Neuronal stem cell (in vitro differentiated cells): Measurements from ENCODE around the gene SEC24D.

Source experiments
- DNase-seq: peaks from one replicate; pipeline ENCODE4 v3.0.0-alpha.2; 2013; ENCODE audit warnings: low spot score
- H2AFZ ChIP-seq: one replicate; pipeline ENCODE4 v1.6.1; 2013; ENCODE audit warnings: mild to moderate bottlenecking, low read length, inconsistent platforms
- H2AK5ac ChIP-seq: 2 replicates; pipeline ENCODE4 v1.6.1; 2013; ENCODE audit warnings: low read depth, mild to moderate bottlenecking, inconsistent platforms, low read length, moderate library complexity, mixed read lengths
- H2BK120ac ChIP-seq: 2 replicates; pipeline ENCODE4 v1.6.1; 2013; ENCODE audit warnings: low read depth, mild to moderate bottlenecking, inconsistent platforms, low read length, moderate library complexity, mixed read lengths
- H2BK12ac ChIP-seq: one replicate; pipeline ENCODE4 v1.6.1; 2013; ENCODE audit warnings: low read length, inconsistent platforms
- H2BK15ac ChIP-seq: 2 replicates; pipeline ENCODE4 v1.6.1; 2013; ENCODE audit warnings: mild to moderate bottlenecking, low read length, inconsistent platforms, mixed read lengths
- H2BK5ac ChIP-seq: one replicate; pipeline ENCODE4 v1.6.1; 2013; ENCODE audit warnings: inconsistent platforms, mild to moderate bottlenecking, low read length, moderate library complexity
- H3K14ac ChIP-seq: one replicate; pipeline ENCODE4 v1.6.1; 2013; ENCODE audit warnings: low read length, inconsistent platforms
- H3K18ac ChIP-seq: 2 replicates; pipeline ENCODE4 v1.6.1; 2013; ENCODE audit warnings: low read length, inconsistent platforms
- H3K23ac ChIP-seq: 2 replicates; pipeline ENCODE4 v1.6.1; 2013; ENCODE audit warnings: low read depth, mild to moderate bottlenecking, mixed read lengths, low read length, inconsistent platforms; ENCODE audit not compliant: poor library complexity
- H3K27ac ChIP-seq: replicated peaks from 3 replicates; pipeline ENCODE4 v1.5.1; 2013; ENCODE audit warnings: low read length, inconsistent platforms
- H3K27me3 ChIP-seq, 3 experiments: 2 replicates each; pipeline ENCODE4 v1.6.1; 2013; ENCODE audit warnings: low read length in 3 of 3, mild to moderate bottlenecking in 2 of 3, inconsistent platforms in 1 of 3, low read depth in 1 of 3, mixed read lengths in 1 of 3, moderate library complexity in 1 of 3; ENCODE audit not compliant: control insufficient read depth in 3 of 3, insufficient read depth in 3 of 3
- H3K36me3 ChIP-seq, 2 donors: replicated peaks in 1 of 2; 2 replicates each; pipeline ENCODE4 v1.6.1; 2013; ENCODE audit warnings: low read length in 2 of 2; ENCODE audit not compliant: control insufficient read depth in 2 of 2, insufficient read depth in 2 of 2
- H3K4ac ChIP-seq: 2 replicates; pipeline ENCODE4 v1.6.1; 2013; ENCODE audit warnings: inconsistent platforms, mild to moderate bottlenecking, low read length, moderate library complexity
- H3K4me1 ChIP-seq, 2 donors: 1 replicate in 1 of 2; 2 replicates in 1 of 2; pipeline ENCODE4 v1.6.1; 2013; ENCODE audit warnings: low read length in 2 of 2, low read depth in 1 of 2; ENCODE audit not compliant: control insufficient read depth in 2 of 2, insufficient read depth in 1 of 2
- H3K4me2 ChIP-seq: one replicate; pipeline ENCODE4 v1.6.1; 2013; ENCODE audit warnings: mild to moderate bottlenecking, low read length, inconsistent platforms; ENCODE audit not compliant: insufficient read depth, poor library complexity, severe bottlenecking
- H3K4me3 ChIP-seq, 2 donors: 2 replicates each; pipeline ENCODE4 v1.5.1; 2013; ENCODE audit warnings: low read length in 2 of 2, mild to moderate bottlenecking in 2 of 2, inconsistent platforms in 1 of 2, moderate library complexity in 1 of 2
- H3K79me1 ChIP-seq: one replicate; pipeline ENCODE4 v1.6.1; 2013; ENCODE audit warnings: low read depth, mild to moderate bottlenecking, inconsistent platforms, low read length, moderate library complexity
- H3K9ac ChIP-seq: one replicate; pipeline ENCODE4 v1.6.1; 2013; ENCODE audit warnings: mild to moderate bottlenecking, low read depth, low read length, inconsistent platforms; ENCODE audit not compliant: poor library complexity
- H3K9me3 ChIP-seq, 2 donors: replicated peaks in 1 of 2; 2 replicates each; pipeline versions ENCODE3 to v1.6.1; 2013; ENCODE audit warnings: low read length in 2 of 2, mild to moderate bottlenecking in 2 of 2, inconsistent platforms in 1 of 2, low read depth in 1 of 2, mixed read lengths in 1 of 2, moderate library complexity in 1 of 2; ENCODE audit not compliant: control insufficient read depth in 2 of 2, insufficient read depth in 1 of 2
- H4K8ac ChIP-seq: one replicate; pipeline ENCODE4 v1.6.1; 2013; ENCODE audit warnings: low read depth, mild to moderate bottlenecking, inconsistent platforms, low read length, moderate library complexity
- H4K91ac ChIP-seq: one replicate; pipeline ENCODE4 v1.6.1; 2013; ENCODE audit warnings: low read length, low read depth, mild to moderate bottlenecking, inconsistent platforms; ENCODE audit not compliant: poor library complexity
- WGBS, 2 donors: extraction: QIAGEN DNeasy Blood & Tissue Kit; methylation state at CpG; one replicate each; pipeline ENCODE4 v1.1.7; 2013; ENCODE audit warnings: missing lambda C conversion rate in 2 of 2, mixed read lengths in 1 of 2; ENCODE audit not compliant: insufficient read length in 2 of 2, insufficient replicate concordance in 1 of 2; ENCODE audit errors: extremely low coverage in 2 of 2; 5-methylcytosine and 5-hydroxymethylcytosine counted together

SEC24D gene

GRCh38 chr4:118770741-118771187 is 65.2 kb downstream of the SEC24D start:
- H4K8ac ChIP-seq: no peak overlapping the region
- no peak overlapping the region for H2AFZ ChIP-seq

GRCh38 chr4:118769161-118769560 is 66.8 kb downstream of the SEC24D start:
- H4K91ac ChIP-seq: no peak overlapping the region
- H3K9me3 ChIP-seq: no peaks in the 10 kb centered on the region
- no peak overlapping the region for H4K8ac ChIP-seq
- no peak overlapping the region for H2AK5ac ChIP-seq
- peaks cover 0 to 3% of the 10 kb centered on the region in 2 donors for H3K4me1 ChIP-seq
- no peaks in the 10 kb centered on the region for H3K79me1 ChIP-seq
- H3K27ac ChIP-seq: no peak overlapping the region
- H3K14ac ChIP-seq: no peak overlapping the region
- DNase-seq: no peak
- no peak overlapping the region for H2BK15ac ChIP-seq
- no peak overlapping the region for H3K4ac ChIP-seq
- H2BK5ac ChIP-seq: no peak overlapping the region
- no peak overlapping the region for H3K9ac ChIP-seq
- peak overlapping the region; percentile 13 for H2AFZ ChIP-seq
- no peak overlapping the region for H3K23ac ChIP-seq
- H3K4me2 ChIP-seq: no peak overlapping the region
- H3K18ac ChIP-seq: no peak overlapping the region
- no peak overlapping the region for H3K4me3 ChIP-seq
- no peaks in the 10 kb centered on the region for H3K27me3 ChIP-seq
- no peak overlapping the region for H2BK120ac ChIP-seq
- no peak overlapping the region for H2BK12ac ChIP-seq
- H3K36me3 ChIP-seq: peaks cover 7 to 13% of the 10 kb centered on the region in 2 donors
- WGBS, 2 donors: no CpG with 5 or more reads among the region's 4 CpGs

More at GRCh38 chr4:118770741-118771187, 65.2 kb downstream of the SEC24D start:
- Histone ChIP-seq H3K4me1 (peaks cover 1 to 6% of the 10 kb centered on the region in 2 donors), H3K4ac (no peak overlapping the region), H3K4me3 (no peak overlapping the region), H2AK5ac (no peak overlapping the region), H3K18ac (no peak overlapping the region), H3K27ac (no peak overlapping the region), H2BK15ac (no peak overlapping the region), H2BK5ac (no peak overlapping the region), H3K9me3 (no peaks in the 10 kb centered on the region), H3K36me3 (peaks cover 5 to 9% of the 10 kb centered on the region in 2 donors), H2BK120ac (no peak overlapping the region), H3K27me3 (no peaks in the 10 kb centered on the region), H3K79me1 (no peaks in the 10 kb centered on the region), H2BK12ac (no peak overlapping the region), H4K91ac (no peak overlapping the region), H3K4me2 (no peak overlapping the region), H3K14ac (no peak overlapping the region), H3K9ac (no peak overlapping the region), H3K23ac (no peak overlapping the region)
- WGBS, 2 donors: no CpG with 5 or more reads among the region's 2 CpGs
- no peak for DNase-seq

- Histone ChIP-seq H4K91ac (no peak overlapping the region), H4K8ac (no peak overlapping the region), H3K4me2 (no peak overlapping the region), H3K9ac (no peak overlapping the region), H3K79me1 (no peaks in the 10 kb centered on the region), H3K4me1 (peaks cover 0 to 3% of the 10 kb centered on the region in 2 donors), H3K4me3 (no peak overlapping the region), H3K23ac (no peak overlapping the region), H3K18ac (no peak overlapping the region), H2AK5ac (no peak overlapping the region), H2BK120ac (no peak overlapping the region), H2BK15ac (no peak overlapping the region), H2BK5ac (no peak overlapping the region), H3K9me3 (no peaks in the 10 kb centered on the region), H3K27ac (no peak overlapping the region), H3K14ac (no peak overlapping the region), H3K27me3 (no peaks in the 10 kb centered on the region), H2AFZ (no peak overlapping the region), H2BK12ac (no peak overlapping the region), H3K4ac (no peak overlapping the region), H3K36me3 (peaks cover 8 to 17% of the 10 kb centered on the region in 2 donors)
- no CpG with 5 or more reads among the region's 6 CpGs for WGBS, 2 donors
- DNase-seq: no peak
These were observed 68.8 kb downstream of the SEC24D start for GRCh38 chr4:118767109-118767508.

- no peak for DNase-seq
- peaks cover 8 to 17% of the 10 kb centered on the region in 2 donors for H3K36me3 ChIP-seq
- no CpG with 5 or more reads among the region's 1 CpG for WGBS, 2 donors
These were observed 70.5 kb downstream of the SEC24D start for GRCh38 chr4:118765399-118765798.

More at GRCh38 chr4:118765399-118765798, 70.5 kb downstream of the SEC24D start:
- Histone ChIP-seq H3K18ac (no peak overlapping the region), H3K4me1 (peaks cover 0 to 3% of the 10 kb centered on the region in 2 donors), H3K9ac (no peak overlapping the region), H3K9me3 (no peaks in the 10 kb centered on the region), H2AK5ac (no peak overlapping the region), H2AFZ (no peak overlapping the region), H2BK5ac (no peak overlapping the region), H4K8ac (no peak overlapping the region), H2BK15ac (no peak overlapping the region), H3K23ac (no peak overlapping the region), H3K27ac (no peak overlapping the region), H3K4me3 (no peak overlapping the region), H3K4ac (no peak overlapping the region), H3K27me3 (no peaks in the 10 kb centered on the region), H2BK120ac (no peak overlapping the region), H3K4me2 (no peak overlapping the region), H3K79me1 (no peaks in the 10 kb centered on the region), H3K14ac (no peak overlapping the region), H4K91ac (no peak overlapping the region), H2BK12ac (no peak overlapping the region)
